GM21367 (cell line): ENCODE results near the gene RAB10.
"Not testable (repeated sequence)": the region's sequence is repeated elsewhere in the genome, so short reads cannot be mapped to it uniquely, and the experiment has no call there.

ENCODE experiments used
- ATAC-seq: cut with Tn5 transposase; IDR thresholded peaks from one replicate; pipeline ENCODE4 v1.9.1; 2021; ENCODE audit not compliant: unreplicated experiment

RAB10 gene

GRCh38 chr2:26086779-26087178 is 52.9 kb downstream of the RAB10 start:
- no peak for ATAC-seq

GRCh38 chr2:26088038-26088643 is 54.3 kb downstream of the RAB10 start:
- no peak for ATAC-seq

GRCh38 chr2:26088931-26089330 is 55.0 kb downstream of the RAB10 start:
- not testable (repeated sequence) for ATAC-seq

GRCh38 chr2:26089337-26089736 is 55.5 kb downstream of the RAB10 start:
- no peak for ATAC-seq

- ATAC-seq: no peak
These were observed 61.9 kb downstream of the RAB10 start for GRCh38 chr2:26095758-26096157.

GRCh38 chr2:26099933-26100332 is 66.0 kb downstream of the RAB10 start:
- no peak for ATAC-seq

GRCh38 chr2:26100384-26100783 is 66.5 kb downstream of the RAB10 start:
- ATAC-seq: no peak

- ATAC-seq: no peak
These were observed 69.9 kb downstream of the RAB10 start for GRCh38 chr2:26103752-26104151.

- not testable (repeated sequence) for ATAC-seq
These were observed 74.8 kb downstream of the RAB10 start for GRCh38 chr2:26108701-26109100.

GRCh38 chr2:26112201-26112600 is 78.3 kb downstream of the RAB10 start:
- ATAC-seq: no peak

GRCh38 chr2:26114151-26114550 is 80.3 kb downstream of the RAB10 start:
- no peak for ATAC-seq

GRCh38 chr2:26118682-26119081 is 84.8 kb downstream of the RAB10 start:
- no peak for ATAC-seq

- ATAC-seq: no peak
These were observed 85.6 kb downstream of the RAB10 start for GRCh38 chr2:26119521-26119920.

- no peak for ATAC-seq
These were observed 88.7 kb downstream of the RAB10 start for GRCh38 chr2:26122630-26123029.

- no peak for ATAC-seq
These were observed 89.5 kb downstream of the RAB10 start for GRCh38 chr2:26123426-26123825.

- no peak for ATAC-seq
These were observed 92.2 kb downstream of the RAB10 start for GRCh38 chr2:26126074-26126473.

GRCh38 chr2:26128176-26128575 is 94.3 kb downstream of the RAB10 start:
- ATAC-seq: no peak

- ATAC-seq: no peak
These were observed 96.9 kb downstream of the RAB10 start for GRCh38 chr2:26130763-26131162.

GRCh38 chr2:26136451-26136850 is 102.6 kb downstream of the RAB10 start:
- no peak for ATAC-seq

- ATAC-seq: no peak
These were observed 105.6 kb downstream of the RAB10 start for GRCh38 chr2:26139269-26140183.

GRCh38 chr2:26141145-26141769 is 107.4 kb downstream of the RAB10 start:
- ATAC-seq: no peak

- no peak for ATAC-seq
These were observed 110.1 kb downstream of the RAB10 start for GRCh38 chr2:26144031-26144430.
